Activated T-cell treated with anti-CD3 and anti-CD28 coated beads, Interleukin-2, amount 50 U/mL, for 4 hours (primary cell): ENCODE results near the gene MRC1. TPM values are rescaled to one million over a fixed set of nuclear protein-coding genes. Genes with fewer than 3 reads are reported as not detected.

ENCODE experiments used
- ATAC-seq, 2 donors: fragments of 200-7000 bp; cut with Tn5 transposase; one replicate each; pipeline ENCODE4 v1.10.0; 2021
- DNase-seq: peaks from one replicate; pipeline ENCODE4 v3.0.0-alpha.2; 2020
- H3K27me3 Mint-ChIP-seq: one replicate; pipeline ENCODE4 v1.8.0; 2021; ENCODE audit warnings: low read depth, mixed read lengths
- H3K36me3 Mint-ChIP-seq: one replicate; pipeline ENCODE4 v1.8.0; 2022; ENCODE audit warnings: mixed read lengths; ENCODE audit not compliant: insufficient read depth
- H3K4me1 Mint-ChIP-seq: one replicate; pipeline ENCODE4 v1.8.0; 2021; ENCODE audit warnings: low read depth, mixed read lengths
- H3K4me3 Mint-ChIP-seq: one replicate; pipeline ENCODE4 v1.8.0; 2021; ENCODE audit warnings: mild to moderate bottlenecking, moderate library complexity, mixed read lengths
- H3K9me3 Mint-ChIP-seq: one replicate; pipeline ENCODE4 v1.8.0; 2021; ENCODE audit warnings: mixed read lengths
- total RNA-seq, 3 donors: library from RNA; stranded (reverse); gene quantifications; one replicate each; pipeline ENCODE4 v1.2.1, GENCODE V29; 2021

Gene MRC1
- total RNA-seq, 3 donors from 2014 or later = 0.14 to 0.23 (median 0.16) TPM

GRCh38 chr10:17873946-17874345 is 64.8 kb downstream of the MRC1 start:
- Mint-ChIP-seq H3K9me3 (peaks cover 3% of the 10 kb centered on the region), H3K4me1 (no peaks in the 10 kb centered on the region), H3K27me3 (no peaks in the 10 kb centered on the region), H3K4me3 (no peak overlapping the region), H3K36me3 (no peaks in the 10 kb centered on the region)
- no peak for DNase-seq
- no peak for ATAC-seq

GRCh38 chr10:17877121-17877520 is 68.0 kb downstream of the MRC1 start:
- Mint-ChIP-seq H3K36me3 (no peaks in the 10 kb centered on the region), H3K27me3 (no peaks in the 10 kb centered on the region), H3K9me3 (no peaks in the 10 kb centered on the region), H3K4me1 (no peaks in the 10 kb centered on the region), H3K4me3 (no peak overlapping the region)
- DNase-seq = no peak
- ATAC-seq = no peak

- Mint-ChIP-seq H3K4me3 (no peak overlapping the region), H3K36me3 (no peaks in the 10 kb centered on the region), H3K9me3 (no peaks in the 10 kb centered on the region), H3K27me3 (no peaks in the 10 kb centered on the region), H3K4me1 (no peaks in the 10 kb centered on the region)
- DNase-seq (no peak), ATAC-seq (no peak)
Measured at GRCh38 chr10:17878896-17879295, 69.7 kb downstream of the MRC1 start.

- no peaks in the 10 kb centered on the region for H3K4me1 Mint-ChIP-seq
- no peaks in the 10 kb centered on the region for H3K27me3 Mint-ChIP-seq
- no peak for DNase-seq
- H3K36me3 Mint-ChIP-seq = no peaks in the 10 kb centered on the region
- no peak for ATAC-seq
- no peak overlapping the region for H3K4me3 Mint-ChIP-seq
- H3K9me3 Mint-ChIP-seq = no peaks in the 10 kb centered on the region
Measured at GRCh38 chr10:17880601-17881000, 71.5 kb downstream of the MRC1 start.

DNA sequence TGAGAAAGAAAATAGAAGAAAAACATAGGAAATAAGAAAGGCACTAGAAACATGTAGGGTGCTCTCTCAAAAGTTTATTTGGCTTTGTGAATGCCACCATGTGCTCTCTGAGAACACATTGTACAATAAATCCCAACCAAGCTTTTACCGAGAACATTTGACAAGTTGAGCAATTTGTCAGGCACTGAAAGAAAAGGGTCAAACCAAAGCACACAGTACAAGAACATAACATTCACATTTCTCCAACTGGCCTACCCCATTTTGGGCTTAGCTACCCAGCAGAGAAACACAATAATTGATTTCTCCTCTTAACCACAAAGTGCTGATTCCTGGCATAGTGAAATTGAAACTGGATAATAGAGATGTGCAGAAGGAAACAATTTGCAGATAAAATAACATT is 73.4 kb downstream of the MRC1 start:
- Mint-ChIP-seq H3K36me3 (no peaks in the 10 kb centered on the region), H3K4me3 (no peak overlapping the region), H3K4me1 (no peaks in the 10 kb centered on the region), H3K9me3 (no peaks in the 10 kb centered on the region), H3K27me3 (no peaks in the 10 kb centered on the region)
- ATAC-seq (no peak), DNase-seq (no peak)

DNA sequence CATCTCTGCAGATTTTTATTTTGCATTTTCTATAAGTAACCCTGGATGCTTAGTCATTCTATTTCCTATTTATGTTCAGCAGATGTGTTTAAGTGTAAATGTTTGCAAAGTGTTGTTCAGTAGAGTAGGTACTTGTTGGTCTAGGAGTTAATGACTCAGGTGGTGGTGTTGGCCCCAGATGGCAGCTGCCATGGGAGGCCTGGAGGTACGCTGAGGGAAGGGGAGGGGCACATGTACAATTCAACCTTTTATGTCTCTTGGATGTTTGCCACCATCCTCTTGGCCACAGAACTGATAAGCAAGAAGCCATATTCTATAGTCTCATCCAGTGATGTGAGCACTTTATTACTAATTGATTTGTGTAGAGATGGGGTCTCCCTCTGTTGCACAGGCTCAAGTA is 74.5 kb downstream of the MRC1 start:
- ATAC-seq (no peak), DNase-seq (no peak)
- no peaks in the 10 kb centered on the region for H3K9me3 Mint-ChIP-seq
- H3K36me3 Mint-ChIP-seq = no peaks in the 10 kb centered on the region
- no peak overlapping the region for H3K4me3 Mint-ChIP-seq
- H3K27me3 Mint-ChIP-seq = no peaks in the 10 kb centered on the region
- H3K4me1 Mint-ChIP-seq = no peaks in the 10 kb centered on the region

- no peaks in the 10 kb centered on the region for H3K9me3 Mint-ChIP-seq
- no peak overlapping the region for H3K4me3 Mint-ChIP-seq
- ATAC-seq = no peak
- no peak for DNase-seq
- H3K36me3 Mint-ChIP-seq = no peaks in the 10 kb centered on the region
- no peaks in the 10 kb centered on the region for H3K27me3 Mint-ChIP-seq
- H3K4me1 Mint-ChIP-seq = no peaks in the 10 kb centered on the region
Measured at GRCh38 chr10:17888189-17888588, 79.0 kb downstream of the MRC1 start.

DNA sequence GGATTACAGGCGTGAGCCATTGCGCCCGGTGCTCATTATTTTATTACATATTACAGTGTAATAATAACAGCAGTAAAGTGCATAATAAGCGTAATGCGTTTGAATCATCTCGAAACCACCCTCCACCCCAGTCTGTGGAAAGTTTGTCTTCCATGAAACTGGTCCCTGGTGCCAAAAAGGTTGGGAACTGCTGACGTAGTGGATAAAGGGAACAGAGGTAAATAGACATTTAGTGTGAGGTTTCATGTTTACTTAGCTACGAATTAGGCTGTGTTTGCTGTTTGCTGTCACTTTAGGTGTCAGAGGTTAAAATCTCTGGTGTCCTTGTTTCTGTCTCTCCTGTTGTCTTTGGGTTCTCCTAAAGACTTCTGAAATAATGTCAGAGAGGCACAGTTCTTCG is 82.3 kb downstream of the MRC1 start:
- no peaks in the 10 kb centered on the region for H3K9me3 Mint-ChIP-seq
- ATAC-seq = no peak
- no peaks in the 10 kb centered on the region for H3K4me1 Mint-ChIP-seq

DNA sequence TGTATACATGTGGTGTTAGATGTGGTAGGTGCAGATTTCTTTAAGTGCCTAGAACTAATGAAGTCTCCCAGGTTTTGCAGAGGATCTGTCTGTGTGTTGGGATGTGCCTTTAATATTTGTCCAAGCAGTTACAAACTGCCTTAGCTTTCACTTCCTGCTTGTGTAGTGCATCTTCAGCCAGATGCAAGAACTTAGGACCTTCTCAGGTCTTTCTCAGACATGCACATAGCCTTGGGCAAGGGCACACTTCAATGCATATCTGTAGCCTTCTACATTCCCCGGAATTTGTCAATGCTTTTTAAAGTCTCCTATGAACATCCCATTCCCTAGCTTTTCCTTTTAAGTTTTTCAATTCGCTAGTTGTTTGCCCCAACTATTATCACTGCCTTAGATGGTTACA is 95.4 kb downstream of the MRC1 start:
- DNase-seq = no peak

More for the DNA sequence above, 82.3 kb downstream of the MRC1 start:
- no peak for DNase-seq
- H3K36me3 Mint-ChIP-seq = no peaks in the 10 kb centered on the region
- no peak overlapping the region for H3K4me3 Mint-ChIP-seq
- H3K27me3 Mint-ChIP-seq = peaks cover 3% of the 10 kb centered on the region

GRCh38 chr10:17905491-17905890 is 96.3 kb downstream of the MRC1 start:
- H3K27me3 Mint-ChIP-seq = peaks cover 5% of the 10 kb centered on the region
- DNase-seq = no peak
- ATAC-seq = no peak
- H3K36me3 Mint-ChIP-seq = no peaks in the 10 kb centered on the region
- no peak overlapping the region for H3K4me3 Mint-ChIP-seq
- H3K9me3 Mint-ChIP-seq = no peaks in the 10 kb centered on the region
- no peaks in the 10 kb centered on the region for H3K4me1 Mint-ChIP-seq

More for the DNA sequence above, 95.4 kb downstream of the MRC1 start:
- Mint-ChIP-seq H3K4me3 (no peak overlapping the region), H3K27me3 (peaks cover 5% of the 10 kb centered on the region), H3K9me3 (no peaks in the 10 kb centered on the region), H3K4me1 (no peaks in the 10 kb centered on the region), H3K36me3 (no peaks in the 10 kb centered on the region)
- no peak for ATAC-seq

GRCh38 chr10:17906002-17906401 is 96.9 kb downstream of the MRC1 start:
- Mint-ChIP-seq H3K36me3 (no peaks in the 10 kb centered on the region), H3K4me3 (no peak overlapping the region), H3K27me3 (peaks cover 5% of the 10 kb centered on the region), H3K9me3 (no peaks in the 10 kb centered on the region), H3K4me1 (no peaks in the 10 kb centered on the region)
- DNase-seq (no peak), ATAC-seq (no peak)

GRCh38 chr10:17907641-17908040 is 98.5 kb downstream of the MRC1 start:
- peaks cover 3% of the 10 kb centered on the region for H3K9me3 Mint-ChIP-seq
- no peaks in the 10 kb centered on the region for H3K4me1 Mint-ChIP-seq
- DNase-seq (no peak), ATAC-seq (no peak)
- H3K36me3 Mint-ChIP-seq = no peaks in the 10 kb centered on the region
- no peak overlapping the region for H3K4me3 Mint-ChIP-seq
- H3K27me3 Mint-ChIP-seq = peaks cover 7% of the 10 kb centered on the region

DNA sequence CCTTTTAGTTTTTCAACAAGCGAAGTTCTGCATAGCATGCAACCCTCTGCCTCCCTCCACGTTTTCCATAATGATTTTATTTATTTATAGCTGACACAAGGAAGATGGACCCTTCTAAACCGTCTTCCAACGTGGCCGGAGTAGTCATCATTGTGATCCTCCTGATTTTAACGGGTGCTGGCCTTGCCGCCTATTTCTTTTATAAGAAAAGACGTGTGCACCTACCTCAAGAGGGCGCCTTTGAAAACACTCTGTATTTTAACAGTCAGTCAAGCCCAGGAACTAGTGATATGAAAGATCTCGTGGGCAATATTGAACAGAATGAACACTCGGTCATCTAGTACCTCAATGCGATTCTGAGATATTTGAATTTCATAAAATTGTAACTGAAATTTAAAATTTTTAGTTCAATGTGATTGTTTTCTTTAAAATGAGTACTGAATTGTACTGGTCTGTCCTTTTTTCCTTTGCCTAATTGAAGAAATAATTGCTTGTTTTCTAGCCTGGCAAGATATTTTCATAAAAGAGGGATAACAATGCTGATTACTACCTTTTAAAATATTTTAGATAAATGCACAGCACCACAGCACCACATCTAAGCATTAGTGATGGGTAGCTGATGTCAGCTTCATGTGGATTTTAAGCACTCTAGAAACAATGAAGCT is 101.1 kb downstream of the MRC1 start:
- Mint-ChIP-seq H3K27me3 (peaks cover 7% of the 10 kb centered on the region), H3K4me1 (no peaks in the 10 kb centered on the region), H3K4me3 (no peak overlapping the region), H3K9me3 (peaks cover 3% of the 10 kb centered on the region), H3K36me3 (no peaks in the 10 kb centered on the region)
- ATAC-seq (no peak), DNase-seq (no peak)

GRCh38 chr10:17912754-17913153 is 103.6 kb downstream of the MRC1 start:
- ATAC-seq (no peak), DNase-seq (no peak)
- Mint-ChIP-seq H3K4me3 (no peak overlapping the region), H3K9me3 (peaks cover 3% of the 10 kb centered on the region), H3K4me1 (no peaks in the 10 kb centered on the region), H3K27me3 (peaks cover 5% of the 10 kb centered on the region), H3K36me3 (no peaks in the 10 kb centered on the region)

DNA sequence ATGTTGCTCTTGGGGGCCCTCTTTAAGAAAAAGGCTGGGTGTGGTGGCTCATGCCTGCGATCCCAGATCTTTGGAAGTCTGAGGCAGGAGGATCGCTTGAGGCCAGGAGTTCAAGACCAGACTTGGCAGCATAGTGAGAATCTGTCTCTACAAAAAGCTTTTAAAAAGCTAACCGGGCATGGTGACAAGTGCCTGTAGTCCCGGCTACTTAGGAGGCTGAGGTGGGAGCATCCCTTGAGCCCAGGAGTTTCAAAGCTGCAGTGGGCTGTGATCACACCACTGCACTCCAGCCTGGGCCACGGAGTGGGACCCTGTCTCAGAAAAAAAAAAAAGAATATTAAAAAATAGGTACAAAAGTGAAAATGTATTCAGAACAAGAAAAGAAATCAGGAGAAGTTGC is 104.5 kb downstream of the MRC1 start:
- no peak for DNase-seq
- Mint-ChIP-seq H3K36me3 (no peaks in the 10 kb centered on the region), H3K9me3 (peaks cover 3% of the 10 kb centered on the region), H3K4me1 (no peaks in the 10 kb centered on the region), H3K27me3 (peaks cover 2% of the 10 kb centered on the region), H3K4me3 (no peak overlapping the region)
- no peak for ATAC-seq
